Keratinocyte (primary cell): Measurements from ENCODE around the gene KRTAP2-2.

Experiments
- EZH2 ChIP-seq: IDR thresholded peaks from one replicate; pipeline ENCODE4 v1.6.1; 2012; ENCODE audit warnings: inconsistent platforms, mild to moderate bottlenecking, low read length, moderate library complexity
- TF ChIP-seq, protein P1 (sequence below), 3 experiments: IDR thresholded peaks in 1 of 3; conservative IDR thresholded peaks in 1 of 3; optimal IDR thresholded peaks in 1 of 3; 2 replicates in 2 of 3; 3 replicates in 1 of 3; pipeline versions ENCODE3 to v1.5.1; 2011; ENCODE audit warnings: low read length in 3 of 3, mild to moderate bottlenecking in 3 of 3, moderate library complexity in 2 of 3, control low read depth in 1 of 3, inconsistent platforms in 1 of 3; ENCODE audit not compliant: insufficient read depth in 2 of 3; ENCODE audit errors: extremely low read depth in 1 of 3

DNA sequence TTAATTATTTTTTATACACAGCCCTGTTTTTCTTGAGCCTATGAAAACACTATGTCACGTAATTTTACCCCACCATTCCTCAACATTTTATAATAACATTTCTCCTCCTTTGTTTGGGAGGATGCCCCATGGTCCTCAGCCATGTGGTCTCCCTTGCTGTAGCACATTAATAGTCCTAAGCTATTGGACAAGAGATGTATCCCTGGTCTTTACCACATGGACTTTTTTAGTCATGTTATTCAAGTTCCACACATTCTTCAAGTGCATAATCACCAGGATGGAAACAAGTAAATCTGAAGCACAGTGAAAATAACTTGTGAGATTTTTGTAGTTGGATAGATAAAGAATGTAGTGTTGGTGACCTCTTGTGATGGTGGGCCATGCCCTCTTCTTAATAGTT lies 6.9 kb upstream of the KRTAP2-2 start:
- TF ChIP-seq, protein P1, sequence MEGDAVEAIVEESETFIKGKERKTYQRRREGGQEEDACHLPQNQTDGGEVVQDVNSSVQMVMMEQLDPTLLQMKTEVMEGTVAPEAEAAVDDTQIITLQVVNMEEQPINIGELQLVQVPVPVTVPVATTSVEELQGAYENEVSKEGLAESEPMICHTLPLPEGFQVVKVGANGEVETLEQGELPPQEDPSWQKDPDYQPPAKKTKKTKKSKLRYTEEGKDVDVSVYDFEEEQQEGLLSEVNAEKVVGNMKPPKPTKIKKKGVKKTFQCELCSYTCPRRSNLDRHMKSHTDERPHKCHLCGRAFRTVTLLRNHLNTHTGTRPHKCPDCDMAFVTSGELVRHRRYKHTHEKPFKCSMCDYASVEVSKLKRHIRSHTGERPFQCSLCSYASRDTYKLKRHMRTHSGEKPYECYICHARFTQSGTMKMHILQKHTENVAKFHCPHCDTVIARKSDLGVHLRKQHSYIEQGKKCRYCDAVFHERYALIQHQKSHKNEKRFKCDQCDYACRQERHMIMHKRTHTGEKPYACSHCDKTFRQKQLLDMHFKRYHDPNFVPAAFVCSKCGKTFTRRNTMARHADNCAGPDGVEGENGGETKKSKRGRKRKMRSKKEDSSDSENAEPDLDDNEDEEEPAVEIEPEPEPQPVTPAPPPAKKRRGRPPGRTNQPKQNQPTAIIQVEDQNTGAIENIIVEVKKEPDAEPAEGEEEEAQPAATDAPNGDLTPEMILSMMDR (optimal IDR thresholded peaks at IDR 0.05 in 1 of 3, IDR thresholded peaks at IDR 0.05 in 1 of 3, conservative IDR thresholded peaks at IDR 0.05 in 1 of 3; ENCODE audit: extremely low read depth in 1 of 3, insufficient read depth in 2 of 3, low read length in 3 of 3): no peak
- TF ChIP-seq EZH2: no peak
